ENCODE measurements around the gene ACOT2.

ACOT2 gene

DNA sequence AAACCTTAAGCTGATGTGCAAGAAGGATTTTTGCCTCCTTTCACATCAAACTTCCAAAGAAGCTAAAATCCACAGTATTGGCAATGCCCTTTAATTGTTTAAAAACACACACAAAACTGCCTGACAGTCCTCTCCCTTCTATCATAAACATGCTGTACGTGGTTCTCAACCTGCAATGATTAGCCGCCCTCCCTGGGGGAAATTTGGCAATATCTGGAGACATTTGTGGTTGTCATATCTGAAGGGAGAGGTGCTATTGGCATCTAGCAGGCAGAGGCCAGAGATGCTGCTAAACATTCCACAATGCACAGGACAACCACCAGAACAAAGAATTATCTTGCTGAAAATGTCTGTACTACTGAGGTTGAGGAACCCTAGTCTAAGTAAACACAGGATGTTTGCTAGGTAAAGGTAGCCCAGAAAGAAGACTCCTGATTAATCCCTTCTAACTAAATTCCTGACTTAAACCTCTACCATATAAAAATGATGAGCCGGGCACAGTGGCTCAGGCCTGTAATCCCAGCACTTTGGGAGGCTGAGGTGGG, 44.5 kb downstream of the ACOT2 start:
- no peak for DNase-seq (ENCODE audit: low read depth)
- no peak overlapping the region for H3K4me3 ChIP-seq (ENCODE audit: low read depth, low read length)
- no peak for TF ChIP-seq CTCF (IDR thresholded peaks at IDR 0.05; ENCODE audit: insufficient read depth, low read depth, low read length, missing control alignments)

- no peak for DNase-seq (ENCODE audit: low read depth)
- H3K4me3 ChIP-seq (ENCODE audit: low read depth, low read length): no peak overlapping the region
- TF ChIP-seq CTCF (IDR thresholded peaks at IDR 0.05; ENCODE audit: insufficient read depth, low read depth, low read length, missing control alignments): no peak
Observed at GRCh38 chr14:73616831-73617230, 47.8 kb downstream of the ACOT2 start.

DNA sequence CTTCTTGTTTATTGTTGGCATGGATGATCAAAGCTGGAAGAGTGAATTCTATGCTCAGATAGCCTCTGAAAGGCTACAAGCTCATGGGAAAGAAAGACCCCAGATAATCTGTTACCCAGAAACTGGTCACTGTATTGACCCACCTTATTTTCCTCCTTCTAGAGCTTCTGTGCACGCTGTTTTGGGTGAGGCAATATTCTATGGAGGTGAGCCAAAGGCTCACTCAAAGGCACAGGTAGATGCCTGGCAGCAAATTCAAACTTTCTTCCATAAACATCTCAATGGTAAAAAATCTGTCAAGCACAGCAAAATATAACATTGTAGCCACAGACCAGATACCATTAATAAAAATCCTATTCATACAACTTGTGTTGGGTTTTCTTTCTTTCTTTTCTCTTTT, 50.5 kb downstream of the ACOT2 start:
- TF ChIP-seq CTCF (IDR thresholded peaks at IDR 0.05; ENCODE audit: insufficient read depth, low read depth, low read length, missing control alignments): no peak
- no peak overlapping the region for H3K4me3 ChIP-seq (ENCODE audit: low read depth, low read length)
- DNase-seq (ENCODE audit: low read depth): no peak

DNA sequence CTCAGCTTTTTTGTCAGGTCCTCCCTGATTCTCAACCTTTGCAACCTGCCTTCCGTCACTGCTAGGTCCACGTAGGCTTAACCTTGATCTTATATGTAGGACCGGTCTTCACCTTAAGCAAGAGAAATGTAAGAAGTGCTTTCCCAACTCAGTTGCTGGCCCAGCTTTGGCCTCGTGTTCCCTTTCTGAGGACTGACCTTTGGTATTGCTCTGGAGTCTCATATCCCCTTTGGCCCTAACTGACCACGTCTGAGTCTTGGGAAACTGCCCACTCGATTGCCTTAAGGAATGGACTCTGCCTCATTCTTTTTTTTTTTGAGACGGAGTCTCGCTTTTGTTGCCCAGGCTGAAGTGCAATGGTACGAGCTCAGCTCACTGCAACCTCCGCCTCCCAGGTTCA, 51.3 kb downstream of the ACOT2 start:
- no peak for DNase-seq (ENCODE audit: low read depth)
- TF ChIP-seq CTCF (IDR thresholded peaks at IDR 0.05; ENCODE audit: insufficient read depth, low read depth, low read length, missing control alignments): no peak
- H3K4me3 ChIP-seq (ENCODE audit: low read depth, low read length): no peak overlapping the region

GRCh38 chr14:73623504-73624054, 54.6 kb downstream of the ACOT2 start:
- no peak for TF ChIP-seq CTCF (IDR thresholded peaks at IDR 0.05; ENCODE audit: insufficient read depth, low read depth, low read length, missing control alignments)
- H3K4me3 ChIP-seq (ENCODE audit: low read depth, low read length): no peak overlapping the region
- DNase-seq (ENCODE audit: low read depth): no peak
